HG02852 (cell line): Measurements from ENCODE around the gene POLR3H.
"Not testable (repeated sequence)": the region's sequence is repeated elsewhere in the genome, so short reads cannot be mapped to it uniquely, and the experiment has no call there.

Experiments used
- ATAC-seq: cut with Tn5 transposase; IDR thresholded peaks from one replicate; pipeline ENCODE4 v1.9.1; 2021; ENCODE audit warnings: mild to moderate bottlenecking, moderate library complexity; ENCODE audit not compliant: unreplicated experiment

POLR3H gene, protein sequence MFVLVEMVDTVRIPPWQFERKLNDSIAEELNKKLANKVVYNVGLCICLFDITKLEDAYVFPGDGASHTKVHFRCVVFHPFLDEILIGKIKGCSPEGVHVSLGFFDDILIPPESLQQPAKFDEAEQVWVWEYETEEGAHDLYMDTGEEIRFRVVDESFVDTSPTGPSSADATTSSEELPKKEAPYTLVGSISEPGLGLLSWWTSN

DNA sequence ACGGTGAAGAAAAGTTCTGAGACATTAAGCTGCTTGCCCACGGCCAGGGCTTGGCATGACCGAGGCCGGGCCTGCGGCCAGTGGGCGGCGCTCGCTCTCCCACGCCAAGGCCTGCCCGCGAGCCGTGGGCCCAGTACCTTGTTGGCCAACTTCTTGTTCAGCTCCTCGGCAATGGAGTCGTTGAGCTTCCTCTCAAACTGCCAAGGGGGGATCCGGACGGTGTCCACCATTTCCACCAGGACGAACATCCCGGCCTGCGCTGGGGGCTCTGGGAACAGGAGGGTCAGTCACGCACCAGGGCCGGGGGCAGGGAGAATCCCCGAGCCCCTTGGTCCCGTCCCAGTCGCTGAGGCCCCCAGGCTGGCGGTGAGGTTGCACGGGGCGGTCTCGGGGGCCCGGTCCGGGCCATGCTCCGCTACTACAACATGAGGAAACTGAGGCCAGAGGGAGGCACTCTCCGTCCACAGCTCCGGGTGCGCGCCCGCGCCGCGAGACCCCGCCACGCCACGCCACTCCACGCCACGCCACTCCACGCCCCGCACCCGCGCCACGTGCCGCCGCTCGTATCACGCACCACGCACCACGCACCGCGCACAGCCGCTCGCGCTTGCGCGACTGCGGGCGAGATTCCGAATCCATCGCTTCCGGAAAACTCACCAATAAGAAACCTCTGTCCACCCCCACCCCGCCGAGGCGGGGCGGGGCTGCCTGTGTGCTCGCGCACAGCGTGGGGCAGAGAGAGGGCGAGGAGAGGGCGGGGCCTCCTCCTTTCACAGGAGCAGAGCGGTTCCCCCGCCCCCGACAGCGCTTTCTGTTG, at the start of gene POLR3H:
Gene POLR3H, minus strand, starts transcription at position 617 of the 817 bp plus-strand sequence. Its CDS starts 369 bp downstream, at position 248.
- peak; percentile 92 for ATAC-seq

DNA sequence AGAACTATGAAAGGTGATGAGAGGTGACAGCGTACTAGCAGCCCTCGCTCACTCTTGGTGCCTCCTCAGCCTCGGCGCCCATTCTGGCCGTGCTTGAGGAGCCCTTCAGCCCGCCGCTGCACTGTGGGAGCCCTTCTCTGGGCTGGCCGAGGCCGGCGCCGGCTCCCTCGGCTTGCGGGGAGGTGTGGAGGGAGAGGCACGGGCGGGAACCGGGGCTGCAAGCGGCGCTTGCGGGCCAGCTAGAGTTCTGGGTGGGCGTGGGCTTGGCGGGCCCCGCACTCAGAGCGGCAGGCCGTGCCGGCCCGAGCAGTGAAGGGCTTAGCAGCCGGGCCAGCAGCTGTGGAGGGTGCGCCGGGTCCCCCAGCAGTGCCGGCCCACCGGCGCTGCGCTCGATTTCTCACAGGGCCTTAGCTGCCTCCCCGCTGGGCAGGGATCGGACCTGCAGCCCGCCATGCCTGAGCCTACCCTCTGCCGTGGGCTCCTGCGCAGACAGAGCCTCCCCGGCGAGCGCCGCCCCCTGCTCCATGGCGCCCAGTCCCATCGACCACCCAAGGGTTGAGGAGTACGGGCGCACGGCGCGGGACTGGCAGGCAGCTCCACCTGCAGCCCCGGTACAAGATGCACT, 49.2 kb upstream of the POLR3H start:
- not testable (repeated sequence) for ATAC-seq

DNA sequence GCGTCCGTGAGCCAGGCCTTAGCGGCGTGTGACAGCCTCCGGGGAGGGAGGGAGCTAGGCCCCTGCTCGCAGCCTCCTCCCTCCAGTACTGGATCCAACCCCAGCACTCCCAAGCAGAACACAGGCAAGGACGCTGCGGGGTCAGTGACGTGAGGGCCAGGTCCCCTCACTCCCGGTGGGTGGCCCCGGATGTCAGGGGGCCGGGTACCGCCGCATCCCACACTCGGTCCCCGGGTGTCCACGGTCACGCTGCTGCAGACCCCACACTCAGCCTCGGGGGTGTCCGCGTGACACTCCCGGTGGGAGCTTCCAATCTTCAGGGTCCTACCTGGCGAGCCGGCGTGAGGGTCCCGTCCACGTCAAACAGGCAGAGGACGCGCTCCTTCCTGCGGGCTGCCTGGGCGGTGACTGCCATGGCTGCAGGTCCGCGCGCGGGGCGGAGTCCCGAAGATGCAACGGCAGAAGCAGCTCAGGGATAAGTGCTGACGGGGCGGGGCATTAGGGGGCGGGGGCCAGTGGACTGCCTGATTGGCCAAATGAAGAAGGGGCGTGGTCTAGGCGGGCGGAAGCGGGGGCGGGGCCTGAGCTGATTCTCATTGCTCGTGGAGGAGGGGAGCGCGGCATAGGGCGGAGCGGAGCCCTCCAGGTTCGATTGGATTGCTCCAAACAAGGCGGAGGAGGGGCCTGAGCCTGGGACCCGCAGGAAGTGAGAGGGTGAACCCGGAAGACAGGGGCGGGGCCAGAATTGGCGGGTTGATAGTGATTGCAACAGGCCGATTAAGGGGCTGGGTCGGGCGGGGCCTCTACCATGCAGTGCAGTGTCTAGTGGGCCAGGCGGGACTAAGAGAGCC, 45.3 kb upstream of the POLR3H start, which contains the start of gene PMM1:
Gene PMM1, minus strand, starts transcription at position 450 of the 851 bp plus-strand sequence. Its CDS starts 35 bp downstream, at position 415.
- ATAC-seq: peak; percentile 89

DNA sequence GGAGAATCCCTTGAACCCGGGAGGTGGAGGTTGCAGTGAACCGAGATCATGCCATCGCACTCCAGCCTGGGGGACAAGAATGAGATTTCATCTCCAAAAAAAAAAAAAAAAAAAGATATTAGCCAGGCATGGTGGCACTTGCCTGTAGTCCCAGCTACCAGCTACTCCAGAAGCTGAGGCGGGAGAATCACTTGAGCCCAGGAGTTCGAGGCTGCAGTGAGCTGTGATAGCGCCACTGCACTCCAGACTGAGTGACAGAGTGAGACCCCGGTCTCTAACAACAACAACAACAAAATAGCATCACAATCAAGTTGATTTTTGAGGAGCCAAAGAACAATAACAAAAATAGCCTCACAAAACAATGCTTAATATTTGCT, 43.1 kb upstream of the POLR3H start:
- no peak for ATAC-seq

DNA sequence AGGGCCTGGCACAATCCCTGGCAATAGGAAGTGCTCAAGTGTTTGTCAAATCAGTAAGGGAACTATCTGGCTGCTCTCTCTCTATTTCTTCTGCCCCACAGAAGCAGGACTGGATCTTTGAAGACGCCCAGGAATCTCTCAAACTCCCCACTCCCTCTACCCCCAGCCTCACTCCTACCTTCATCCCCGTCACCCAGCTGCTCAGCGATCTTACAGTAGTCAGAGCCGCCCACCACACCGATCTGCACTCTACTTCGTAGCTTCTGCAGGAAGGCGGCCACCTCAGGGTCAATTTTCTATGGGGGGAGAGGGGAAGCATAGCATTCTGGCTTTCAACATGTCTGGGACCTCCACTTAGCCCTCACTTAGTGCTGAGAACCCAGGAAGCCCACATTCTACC, 41.6 kb upstream of the POLR3H start:
- no peak for ATAC-seq

DNA sequence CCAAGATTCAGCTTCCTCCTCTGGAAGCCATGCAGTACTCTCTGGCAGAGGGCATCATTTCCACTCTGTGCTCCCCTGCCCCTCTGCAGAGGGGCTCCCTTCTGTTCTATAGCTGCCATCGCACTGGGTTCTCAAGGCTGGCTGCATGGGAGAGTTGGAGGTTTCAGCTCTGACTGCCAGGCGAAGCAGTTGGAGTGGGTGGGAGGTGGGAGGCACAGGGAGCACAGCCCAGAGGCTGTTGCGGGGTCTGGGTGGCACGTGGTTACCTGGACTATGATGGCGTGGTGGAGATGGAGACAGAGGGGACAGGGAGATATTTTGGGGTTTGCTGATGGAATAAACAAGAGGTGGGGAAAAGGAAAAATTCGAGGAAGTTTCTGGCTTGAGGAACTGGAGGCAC, 40.6 kb upstream of the POLR3H start:
- no peak for ATAC-seq

DNA sequence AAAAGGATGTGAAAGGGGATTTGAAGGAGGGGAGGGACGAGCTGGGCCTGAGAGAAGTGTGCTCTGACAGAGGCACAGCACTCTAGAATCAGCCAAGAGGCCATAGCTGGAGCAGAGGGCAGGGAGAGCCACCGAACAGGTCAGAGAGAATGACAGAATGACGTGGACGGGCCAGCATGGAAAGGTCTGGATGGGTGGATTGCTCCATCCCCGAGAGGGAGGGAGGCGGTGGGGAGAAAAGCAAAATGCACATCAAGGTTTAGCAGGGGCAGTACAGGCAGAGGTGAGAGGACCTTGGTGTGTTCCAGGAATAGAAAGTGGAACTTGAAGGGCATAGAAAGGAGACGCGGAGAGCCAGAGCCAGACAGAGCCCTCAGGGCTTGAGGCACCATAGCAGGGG, 38.4 kb upstream of the POLR3H start:
- ATAC-seq: no peak

DNA sequence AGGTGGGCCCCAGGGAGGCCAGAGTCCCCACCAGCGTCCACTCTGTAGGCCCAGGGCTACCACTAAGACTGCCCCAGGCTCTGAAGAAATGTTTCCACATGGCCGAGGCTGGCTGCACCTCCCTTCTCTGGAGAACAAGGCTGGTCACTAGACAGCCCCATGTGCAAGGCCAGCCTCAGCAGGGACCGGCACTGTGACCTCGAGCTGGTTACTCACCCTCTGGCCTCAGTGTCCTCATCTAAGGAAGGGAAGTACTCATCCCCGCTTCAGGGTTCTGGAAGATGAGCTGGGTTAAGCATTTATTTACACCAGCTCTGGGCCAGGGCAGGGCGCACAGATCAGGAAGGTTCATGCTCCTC, 35.7 kb upstream of the POLR3H start:
- no peak for ATAC-seq

DNA sequence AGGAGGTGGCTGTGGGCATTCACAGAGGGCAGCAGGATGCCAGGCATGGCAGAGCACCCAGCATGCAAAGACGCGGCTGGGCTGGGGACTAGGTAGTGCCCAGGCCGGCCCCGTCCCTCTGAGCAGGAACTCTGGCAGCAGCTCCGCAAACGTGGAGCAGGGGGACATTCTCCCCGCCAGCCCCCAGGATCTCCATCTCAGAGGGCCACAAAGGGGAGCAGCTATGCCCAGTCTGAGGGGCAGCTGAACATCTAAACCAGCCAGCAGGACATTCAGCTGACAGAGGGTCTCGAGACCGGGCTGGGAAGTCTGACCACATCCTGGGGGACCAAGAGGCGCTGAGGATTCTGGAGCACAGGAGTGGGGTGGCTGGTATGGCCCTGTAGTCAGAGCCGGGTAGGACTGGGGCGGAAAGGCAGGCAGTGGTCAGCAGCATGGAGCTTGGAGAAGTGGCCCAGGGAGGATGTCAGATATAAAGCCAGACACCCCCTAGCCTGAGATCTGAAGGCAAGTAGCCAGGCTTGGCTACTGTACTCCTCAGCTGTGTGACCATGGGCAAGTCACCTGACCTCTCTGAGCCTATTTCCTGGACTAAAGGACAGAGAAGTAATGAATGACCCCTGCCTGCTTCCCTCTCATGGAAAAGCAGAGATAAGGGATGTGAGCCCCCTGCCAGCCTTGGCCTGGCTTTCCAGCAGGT, 35.2 kb upstream of the POLR3H start:
- no peak for ATAC-seq

DNA sequence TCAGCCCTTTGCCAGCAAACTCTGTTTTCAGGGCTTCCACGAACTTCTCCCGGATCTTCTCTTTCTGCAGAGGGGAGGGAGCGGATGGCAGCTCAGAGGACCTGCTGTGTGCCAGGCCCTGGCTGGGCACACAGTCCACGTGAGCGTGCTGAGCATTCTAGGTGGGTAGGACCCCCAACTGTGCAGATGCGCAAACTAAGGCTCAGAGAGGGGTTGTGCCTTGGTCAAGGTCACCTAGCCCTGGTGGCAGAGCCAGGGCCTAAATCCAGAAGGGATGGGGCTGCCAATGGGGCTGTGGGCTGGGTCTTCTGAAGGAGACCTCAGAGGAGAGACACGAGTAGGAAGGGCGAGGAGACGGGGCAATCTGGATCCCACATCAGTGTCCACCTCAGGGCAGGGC, 34.5 kb upstream of the POLR3H start:
- no peak for ATAC-seq

DNA sequence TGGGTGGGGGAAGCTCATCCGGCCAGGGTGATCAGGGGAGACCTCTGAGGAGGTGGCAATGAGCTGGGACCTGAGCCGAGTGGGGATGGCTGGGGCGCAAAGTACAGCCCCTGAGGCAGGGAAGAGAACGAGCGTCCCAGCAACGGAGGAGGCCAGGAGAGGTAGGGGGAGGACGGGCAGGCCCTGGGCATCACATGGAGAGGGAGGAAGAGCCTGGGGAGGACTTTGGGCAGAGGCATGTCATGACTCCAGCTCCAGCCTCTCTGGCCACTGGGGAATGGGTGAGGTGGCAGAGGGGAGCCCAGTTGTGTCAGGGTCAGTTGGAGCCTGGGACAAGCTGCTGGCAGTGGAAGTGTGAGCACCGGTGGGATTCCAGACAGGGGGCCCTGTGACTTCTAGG, 33.8 kb upstream of the POLR3H start:
- ATAC-seq: no peak

DNA sequence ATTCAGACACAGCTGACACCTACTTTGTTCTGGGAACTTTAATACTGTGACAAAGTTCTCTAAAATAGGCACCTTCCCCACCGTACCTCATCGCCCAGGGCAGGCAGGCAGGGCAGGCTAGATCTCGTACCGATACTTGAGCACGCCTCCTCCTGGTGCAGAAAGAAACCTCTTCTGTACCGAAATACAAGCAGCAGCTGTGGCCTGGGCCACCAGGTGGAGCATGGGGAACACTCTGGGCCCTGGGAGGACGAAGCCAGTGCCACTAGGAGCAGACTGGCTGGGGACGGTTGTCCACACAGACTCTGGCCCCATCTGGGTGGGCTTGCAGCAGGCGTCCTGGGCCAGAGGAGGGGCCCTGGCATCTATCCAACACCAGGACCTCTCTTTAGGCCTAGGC, 32.6 kb upstream of the POLR3H start:
- ATAC-seq: no peak

DNA sequence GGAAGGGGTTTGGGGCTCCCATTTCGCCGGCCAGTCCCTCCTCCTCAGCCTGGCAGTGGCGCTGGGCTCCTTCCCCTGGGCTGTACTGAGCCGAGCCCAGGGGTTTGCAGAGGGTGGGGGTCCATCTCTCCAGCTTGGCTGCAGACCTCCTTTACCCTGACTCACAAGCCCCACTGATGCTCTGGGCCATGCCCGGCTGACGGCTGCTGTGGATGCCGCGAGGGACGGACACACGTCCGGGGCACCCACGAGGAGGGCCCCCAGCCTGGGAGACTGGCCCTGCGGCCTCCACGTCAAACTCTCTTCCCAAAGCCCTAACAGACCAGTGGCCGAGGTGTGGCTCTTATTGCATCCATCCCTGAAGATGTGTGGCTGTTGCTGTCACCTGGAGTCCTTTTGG, 31.3 kb upstream of the POLR3H start:
- no peak for ATAC-seq

DNA sequence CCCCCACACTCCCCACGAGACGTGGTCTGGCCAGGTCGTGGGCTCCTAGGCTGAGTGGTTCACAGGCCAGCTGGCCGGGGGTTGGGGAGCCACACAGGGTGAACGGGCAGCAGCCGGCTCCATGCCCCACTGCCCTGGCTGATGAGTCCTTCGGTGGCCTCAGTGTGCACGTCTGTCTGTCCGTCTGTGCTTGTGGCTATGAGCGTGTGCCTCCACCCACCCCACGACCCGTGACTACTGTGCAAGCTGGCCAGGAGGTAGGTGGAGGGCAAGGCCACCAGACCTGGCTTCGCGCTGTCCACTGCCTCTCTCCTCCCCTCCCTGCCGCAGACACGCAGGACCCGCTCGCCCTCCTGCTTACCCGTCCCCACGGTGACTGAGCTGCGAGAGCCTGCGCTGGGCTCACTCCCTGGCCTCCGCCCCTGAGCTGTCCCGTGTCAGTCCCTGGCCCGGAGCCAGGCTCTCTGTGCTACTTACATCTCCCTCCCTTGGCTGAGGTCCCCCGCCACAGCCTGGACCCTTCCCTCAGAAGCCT, 30.6 kb upstream of the POLR3H start:
- no peak for ATAC-seq

DNA sequence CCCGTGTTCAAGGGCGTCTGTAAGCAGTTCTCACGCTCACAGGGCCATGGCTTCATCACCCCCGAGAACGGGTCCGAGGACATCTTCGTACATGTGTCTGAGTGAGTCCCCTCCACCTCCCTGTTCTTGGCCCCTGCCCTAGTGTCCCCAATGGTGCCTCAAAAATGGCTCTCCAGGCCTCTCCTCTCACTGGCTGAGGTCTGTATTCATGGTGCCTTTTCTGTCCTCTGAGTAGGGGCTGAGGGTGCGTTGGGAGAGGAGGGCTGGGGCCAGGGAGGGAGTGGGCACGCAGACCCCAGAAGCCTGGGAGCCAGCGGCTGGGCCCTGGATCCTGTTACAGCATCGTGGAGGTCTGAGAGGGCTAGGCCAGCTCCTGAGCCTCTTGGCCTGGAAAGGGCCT, 29.4 kb upstream of the POLR3H start:
- no peak for ATAC-seq

DNA sequence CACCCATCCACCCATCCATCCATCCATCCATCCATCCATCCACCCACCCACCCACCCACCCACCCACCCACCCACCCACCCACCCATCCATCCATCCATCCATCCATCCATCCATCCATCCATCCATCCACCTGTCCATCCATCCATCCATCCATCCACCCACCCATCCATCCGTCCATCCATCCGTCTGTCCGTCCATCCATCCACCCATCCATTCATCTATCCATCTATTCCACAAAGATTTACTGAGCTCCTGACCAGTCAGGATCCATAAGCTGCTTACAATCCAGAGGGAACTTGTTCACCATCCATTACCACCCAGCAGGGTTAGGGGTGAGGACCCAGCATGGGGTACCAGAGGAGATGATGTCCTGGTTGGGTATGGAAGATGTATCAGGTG, 28.0 kb upstream of the POLR3H start:
- not testable (repeated sequence) for ATAC-seq

DNA sequence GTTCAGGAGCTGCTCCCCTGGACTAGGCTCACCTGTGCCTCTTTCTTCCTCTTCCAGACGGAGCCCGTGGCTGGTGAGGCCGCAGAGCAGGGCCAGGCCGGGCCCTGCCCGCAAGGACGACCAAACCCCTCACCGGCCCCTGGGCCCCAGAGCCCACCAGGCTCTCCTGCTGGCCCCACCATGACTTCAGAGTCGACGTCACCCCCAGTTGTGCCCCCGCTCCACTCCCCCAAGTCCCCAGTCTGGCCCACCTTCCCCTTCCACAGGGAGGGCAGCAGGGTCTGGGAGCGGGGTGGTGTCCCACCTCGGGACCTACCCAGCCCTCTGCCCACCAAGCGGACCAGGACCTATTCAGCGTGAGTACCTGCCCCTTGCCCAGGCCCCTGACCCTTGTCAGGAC, 27.5 kb upstream of the POLR3H start:
- ATAC-seq: no peak

DNA sequence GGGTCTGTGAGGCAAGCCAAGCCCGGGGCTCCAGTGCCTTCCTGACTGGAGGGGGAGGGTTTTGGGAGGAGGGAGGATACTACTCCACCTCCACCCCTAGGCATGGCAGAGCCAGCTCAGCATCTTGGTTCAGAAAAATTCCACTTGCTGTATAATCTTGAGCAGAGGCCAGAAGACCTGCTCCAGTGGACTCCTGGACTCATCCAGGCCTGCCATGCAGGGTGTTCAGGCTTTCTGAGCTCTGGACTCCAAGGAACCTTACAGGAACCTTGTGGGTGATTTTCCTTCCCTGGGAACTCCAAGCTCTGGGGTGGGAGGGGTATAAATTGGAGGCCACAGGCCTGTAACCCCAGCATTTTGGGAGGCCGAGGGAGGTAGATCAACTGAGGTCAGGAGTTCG, 26.0 kb upstream of the POLR3H start:
- ATAC-seq: no peak

DNA sequence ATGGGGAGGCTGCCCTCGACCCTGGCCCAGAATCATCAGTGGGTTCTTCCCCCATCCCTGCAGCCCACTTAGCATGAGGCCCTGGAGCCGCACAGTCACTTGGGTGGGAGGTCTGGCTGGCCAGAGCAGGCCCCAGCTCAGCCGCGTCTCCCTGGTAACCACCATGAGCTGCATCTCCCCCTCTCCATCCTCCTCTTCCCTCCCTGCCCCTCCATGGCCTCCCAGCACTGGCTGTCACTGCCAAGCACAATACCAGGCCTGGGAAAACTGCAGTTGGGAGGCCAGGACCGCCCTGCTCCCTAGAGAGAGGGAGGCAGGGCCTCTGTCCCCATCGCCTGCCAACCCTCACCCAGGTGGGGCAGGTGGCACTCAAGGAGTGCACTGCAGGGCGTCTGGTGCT, 24.5 kb upstream of the POLR3H start:
- ATAC-seq: no peak

DNA sequence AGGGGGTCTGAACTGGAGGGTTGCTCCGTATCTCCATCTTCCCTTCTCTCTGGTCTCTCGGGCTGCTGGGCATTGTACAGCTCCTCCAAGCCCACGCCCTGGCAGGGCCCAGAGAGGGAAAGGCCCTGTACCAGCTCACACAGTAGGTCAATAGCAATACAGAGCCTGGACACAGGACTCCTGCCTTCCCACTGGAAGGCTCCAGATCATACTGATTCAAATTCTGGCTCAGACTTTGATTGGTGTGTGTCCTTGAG, 23.2 kb upstream of the POLR3H start:
- no peak for ATAC-seq
